GM12878 (cell line): ENCODE measurements around the gene CCSER1. TPM values are rescaled to one million over a fixed set of nuclear protein-coding genes. Genes with fewer than 3 reads are reported as not detected.

Experiments used
- ATAC-seq: fragments of 200-7000 bp; cut with Tn5 transposase; 3 replicates; pipeline ENCODE4 v1.9.1; 2020; ENCODE audit warnings: mild to moderate bottlenecking, moderate library complexity
- BruUV-seq: library from RNA; stranded (reverse); fragments of 400-500 nt; replicated peaks from 2 replicates; lab custom pipeline; 2021; lab: Mats Ljungman, UMichigan
- CTCF ChIA-PET: fragments of 300-600 bp; sonication (Branson Sonifier 250); formaldehyde crosslinking; extraction: SDS; loops from one replicate; lab custom pipeline; 2021; ENCODE audit warnings: inconsistent platforms; lab: Yijun Ruan, JAX
- POLR2A ChIA-PET: fragments of 350-600 bp; formaldehyde crosslinking; extraction: SDS; loops from one replicate; lab custom pipeline; 2021; ENCODE audit warnings: inconsistent platforms; lab: Charles Lee
- RAD21 ChIA-PET: fragments of 300-600 bp; sonication (Branson Sonifier 250); formaldehyde crosslinking; loops from one replicate; lab custom pipeline; 2023; ENCODE audit warnings: antibody characterized with exemption; ENCODE audit not compliant: unreplicated experiment; lab: Charles Lee
- SMC1A ChIA-PET: fragments of 300-600 bp; sonication (Branson Sonifier 250); formaldehyde crosslinking; loops from one replicate; lab custom pipeline; 2023; ENCODE audit not compliant: unreplicated experiment, uncharacterized antibody; lab: Charles Lee
- DNase-seq: peaks from one replicate; pipeline ENCODE4 v3.0.0-alpha.2; 2011; ENCODE audit warnings: low read depth, low spot score
- FAIRE-seq: peaks from 3 replicates; lab custom pipeline; 2011; peaks lifted over from hg19 to GRCh38; lab: Jason Lieb, UNC
- H2AFZ ChIP-seq: 2 replicates; pipeline ENCODE4 v1.6.0; 2011; ENCODE audit warnings: low read depth, low read length, control low read depth; ENCODE audit not compliant: control insufficient read depth
- H3K27ac ChIP-seq: 2 replicates; pipeline ENCODE4 v1.5.1; 2011; ENCODE audit warnings: control low read depth; ENCODE audit not compliant: control insufficient read depth, insufficient read depth
- H3K27me3 ChIP-seq, 2 experiments: replicated peaks in 1 of 2; 2 replicates each; pipeline versions ENCODE4 v1.6.0 to v1.6.1; 2011; ENCODE audit warnings: low read length in 1 of 2; ENCODE audit not compliant: control insufficient read depth in 2 of 2, insufficient read depth in 2 of 2
- H3K36me3 ChIP-seq, 2 experiments: 2 replicates each; pipeline ENCODE4 v1.5.1; 2011; ENCODE audit warnings: low read length in 1 of 2; ENCODE audit not compliant: control insufficient read depth in 2 of 2, insufficient read depth in 2 of 2
- H3K4me1 ChIP-seq: 2 replicates; pipeline ENCODE4 v1.6.1; 2011; ENCODE audit warnings: mild to moderate bottlenecking, low read length, moderate library complexity, mixed read lengths; ENCODE audit not compliant: control insufficient read depth, insufficient read depth
- H3K4me2 ChIP-seq: 2 replicates; pipeline ENCODE4 v1.6.0; 2011; ENCODE audit warnings: control low read depth; ENCODE audit not compliant: control insufficient read depth, insufficient read depth
- H3K4me3 ChIP-seq: fragments of 200-600 bp; sonication (generic); 2 replicates; pipeline ENCODE4 v1.5.1; 2016
- H3K79me2 ChIP-seq: 2 replicates; pipeline ENCODE4 v1.6.0; 2011; ENCODE audit warnings: low read length; ENCODE audit not compliant: control insufficient read depth, insufficient read depth
- H3K9ac ChIP-seq: 2 replicates; pipeline ENCODE4 v1.8.0; 2011; ENCODE audit warnings: low read length, control low read depth, mixed read lengths; ENCODE audit not compliant: control insufficient read depth, insufficient read depth
- H3K9me3 ChIP-seq: replicated peaks from 3 replicates; pipeline ENCODE4 v1.5.1; 2011; ENCODE audit warnings: mild to moderate bottlenecking, low read length; ENCODE audit not compliant: control insufficient read depth, insufficient read depth
- H4K20me1 ChIP-seq: 2 replicates; pipeline ENCODE4 v1.6.0; 2011; ENCODE audit not compliant: control insufficient read depth, insufficient read depth
- CREB1 ChIP-seq: IDR thresholded peaks from 2 replicates; pipeline ENCODE4 v1.6.1; 2012; ENCODE audit warnings: low read depth, mild to moderate bottlenecking, inconsistent platforms
- EGR1 ChIP-seq, 2 experiments: IDR thresholded peaks; 1 replicate in 1 of 2; 2 replicates in 1 of 2; pipeline ENCODE4 v1.6.1; 2011 to 2012; ENCODE audit warnings: low read depth in 2 of 2, low read length in 2 of 2, borderline replicate concordance in 1 of 2, mild to moderate bottlenecking in 1 of 2, moderate library complexity in 1 of 2
- FOS ChIP-seq: IDR thresholded peaks from 3 replicates; pipeline ENCODE4 v1.6.1; 2011; ENCODE audit warnings: borderline replicate concordance; ENCODE audit not compliant: insufficient read length; ENCODE audit errors: extremely low read depth
- GABPA ChIP-seq: IDR thresholded peaks from 2 replicates; pipeline ENCODE4 v1.6.1; 2014; ENCODE audit warnings: antibody characterized with exemption, low read depth, mild to moderate bottlenecking, inconsistent platforms
- KAT2A ChIP-seq: conservative IDR thresholded peaks from 2 replicates; pipeline ENCODE4 v1.6.1; 2011; ENCODE audit warnings: low read depth, low read length; ENCODE audit not compliant: control insufficient read depth
- KDM1A ChIP-seq: fragments of 200-600 bp; sonication (generic); IDR thresholded peaks from 2 replicates; pipeline ENCODE4 v1.6.1; 2016; ENCODE audit warnings: borderline replicate concordance
- POLR2A ChIP-seq: IDR thresholded peaks from 2 replicates; pipeline ENCODE4 v1.6.1; 2011; ENCODE audit warnings: low read depth, mild to moderate bottlenecking, low read length
- PRDM15 ChIP-seq: fragments of 450-650 bp; formaldehyde crosslinking; IDR thresholded peaks from 2 replicates; pipeline ENCODE4 v1.4.0; 2020; ENCODE audit warnings: mild to moderate bottlenecking, moderate library complexity
- RCOR1 ChIP-seq: conservative IDR thresholded peaks from 2 replicates; pipeline ENCODE4 v1.6.1; 2012; ENCODE audit warnings: low read depth, low read length, improper control_type of control experiment
- SP1 ChIP-seq: IDR thresholded peaks from one replicate; pipeline ENCODE4 v1.6.1; 2011; ENCODE audit warnings: low read depth, low read length
- STAT3 ChIP-seq: IDR thresholded peaks from 2 replicates; pipeline ENCODE4 v1.6.1; 2011; ENCODE audit warnings: low read depth, low read length, improper control_type of control experiment
- USF2 ChIP-seq: IDR thresholded peaks from 2 replicates; pipeline ENCODE4 v1.6.1; 2011; ENCODE audit warnings: low read depth, low read length, improper control_type of control experiment, borderline replicate concordance
- WRNIP1 ChIP-seq: IDR thresholded peaks from 2 replicates; pipeline ENCODE4 v1.6.1; 2011; ENCODE audit warnings: low read depth, low read length, improper control_type of control experiment, borderline replicate concordance
- ZBED1 ChIP-seq: IDR thresholded peaks from 2 replicates; pipeline ENCODE4 v1.6.1; 2016; ENCODE audit warnings: borderline replicate concordance
- ZBTB40 ChIP-seq: fragments of 450-650 bp; IDR thresholded peaks from 2 replicates; pipeline ENCODE4 v1.6.1; 2016; ENCODE audit warnings: mild to moderate bottlenecking, moderate library complexity, borderline replicate concordance
- ZNF217 ChIP-seq: fragments of 450-650 bp; IDR thresholded peaks from 2 replicates; pipeline ENCODE4 v1.6.1; 2017; ENCODE audit warnings: antibody characterized with exemption, mild to moderate bottlenecking
- WGBS: methylation state at CpG from one replicate; pipeline ENCODE4 v1.1.6; 2016; ENCODE audit warnings: low lambda C conversion rate; ENCODE audit not compliant: insufficient replicate concordance, insufficient coverage; ENCODE audit errors: missing lambda C conversion rate; 5-methylcytosine and 5-hydroxymethylcytosine counted together
- in situ Hi-C: fragments of 300-500 bp; cut with MboI; formaldehyde crosslinking; loops from 9 replicates; pipeline ENCODE4 v1.14.3; 2018; ENCODE audit warnings: mixed read lengths
- intact Hi-C: fragments of 100-400 bp; cut with micrococcal nuclease; formaldehyde crosslinking; loops from one replicate; pipeline ENCODE4 v1.14.2; 2022; ENCODE audit not compliant: unreplicated experiment
- polyA plus RNA-seq, 11 experiments: library from polyadenylated mRNA; depleted of rRNA in 4 of 11; unstranded in 6 of 11; stranded (reverse) in 5 of 11; fragments of >200 nt; fragmentation: Nextera tagmentation in 4 of 11; fragmentation: Illumina TruSeq in 1 of 11; extraction: Ambion mirVana in 4 of 11; extraction: Trizol in 1 of 11; gene quantifications; 1 replicate in 1 of 11; 2 replicates in 10 of 11; pipeline versions ENCODE4 v1.2.1 to v1.2.3, GENCODE V29; 2011 to 2016; ENCODE audit warnings: inconsistent platforms in 2 of 11, missing spikeins in 2 of 11, low read depth in 1 of 11
- total RNA-seq, 4 experiments: library from RNA; depleted of rRNA in 3 of 4; stranded (reverse); fragments of >200 nt in 3 of 4; fragmentation: Illumina TruSeq in 1 of 4; extraction: Trizol in 1 of 4; gene quantifications; 2 replicates each; pipeline versions ENCODE4 v1.2.1 to v1.2.3, GENCODE V29; 2013 to 2021

Gene CCSER1
- total and polyA plus RNA-seq, 10 of the 15 experiments (the other 5 are each of a cell fraction or from before 2014, with no cell fraction given), result 0.22 to 2.7 (median 1.0) TPM

- Histone ChIP-seq H3K9ac (no peak overlapping the region), H3K4me1 (no peaks in the 10 kb centered on the region), H3K4me2 (no peak overlapping the region), H3K36me3 (no peaks in the 10 kb centered on the region), H3K9me3 (no peaks in the 10 kb centered on the region), H3K27me3 (no peaks in the 10 kb centered on the region), H4K20me1 (no peaks in the 10 kb centered on the region), H3K27ac (no peak overlapping the region), H3K4me3 (no peak overlapping the region), H3K79me2 (no peaks in the 10 kb centered on the region), H2AFZ (no peak overlapping the region)
- FAIRE-seq (no peak), DNase-seq (no peak), ATAC-seq (no peak)
- in situ Hi-C loops (no loop called here), intact Hi-C loops (no loop called here)
- CTCF ChIA-PET, result no interaction called here
- POLR2A ChIA-PET, result no interaction called here
- WGBS, result 49% methylated on average over 2 of the region's 2 CpGs
- RAD21 ChIA-PET, result no interaction called here
- SMC1A ChIA-PET, result no interaction called here
- BruUV-seq, result no TSS peak
- TF ChIP-seq KAT2A, result no peak
- TF ChIP-seq GABPA, result no peak
- TF ChIP-seq USF2, result no peak
- TF ChIP-seq STAT3, result no peak
- TF ChIP-seq KDM1A, result no peak
- TF ChIP-seq POLR2A, result no peak
- TF ChIP-seq EGR1 (IDR thresholded peaks at IDR 0.05; ENCODE audit: borderline replicate concordance in 1 of 2, low read depth in 2 of 2, low read length in 2 of 2), result no peak
- TF ChIP-seq WRNIP1, result no peak
- TF ChIP-seq RCOR1, result no peak
- no peak for TF ChIP-seq ZBTB40
- no peak for TF ChIP-seq CREB1
- no peak for TF ChIP-seq ZNF217
- TF ChIP-seq SP1, result no peak
- TF ChIP-seq FOS, result no peak
- TF ChIP-seq ZBED1, result no peak
- no peak for TF ChIP-seq PRDM15
Observed at GRCh38 chr4:90598741-90599140, 471.5 kb downstream of the CCSER1 start.
